OCI-LY7 (cell line): Measurements from ENCODE around the gene FBXO42. TPM values are rescaled to one million over a fixed set of nuclear protein-coding genes. Genes with fewer than 3 reads are reported as not detected.

Experiments
- BruUV-seq: library from RNA; stranded (reverse); fragments of 400-500 nt; replicated peaks from 2 replicates; lab custom pipeline; 2021; lab: Mats Ljungman, UMichigan
- CTCF ChIA-PET: fragments of 300-600 bp; sonication (Branson Sonifier 250); formaldehyde crosslinking; loops from one replicate; lab custom pipeline; 2022; ENCODE audit warnings: antibody characterized with exemption; ENCODE audit not compliant: unreplicated experiment; lab: Charles Lee
- POLR2A ChIA-PET: fragments of 300-600 bp; sonication (Branson Sonifier 250); formaldehyde crosslinking; loops from one replicate; lab custom pipeline; 2022; ENCODE audit warnings: antibody characterized with exemption; lab: Charles Lee
- DNase-seq: peaks from one replicate; pipeline ENCODE4 v3.0.0-alpha.2; 2015; ENCODE audit warnings: low spot score
- H2AFZ ChIP-seq: fragments of 200-600 bp; sonication (generic), shearing (Covaris generic); 2 replicates; pipeline ENCODE4 v1.6.1; 2014; ENCODE audit warnings: mild to moderate bottlenecking, antibody characterized with exemption, low read length, moderate library complexity
- H3K27ac ChIP-seq: fragments of 200-600 bp; sonication (generic); 2 replicates; pipeline ENCODE4 v1.5.1; 2014; ENCODE audit warnings: mixed run types, low read depth, mild to moderate bottlenecking, moderate library complexity, low read length, inconsistent platforms; ENCODE audit not compliant: poor library complexity, severe bottlenecking
- H3K36me3 ChIP-seq: fragments of 200-600 bp; sonication (generic); 2 replicates; pipeline ENCODE4 v1.6.1; 2014; ENCODE audit warnings: mild to moderate bottlenecking, antibody characterized with exemption, low read length, moderate library complexity, mixed read lengths; ENCODE audit not compliant: insufficient read depth
- H3K4me1 ChIP-seq: fragments of 200-600 bp; sonication (generic); 2 replicates; pipeline ENCODE4 v1.5.1; 2014; ENCODE audit warnings: mild to moderate bottlenecking, low read length; ENCODE audit not compliant: insufficient read depth, poor library complexity, severe bottlenecking
- H3K4me2 ChIP-seq: fragments of 200-600 bp; sonication (generic); 2 replicates; pipeline ENCODE4 v1.6.1; 2014; ENCODE audit warnings: mild to moderate bottlenecking, low read length
- H3K4me3 ChIP-seq: fragments of 200-600 bp; sonication (generic); 2 replicates; pipeline ENCODE4 v1.5.1; 2014; ENCODE audit warnings: mild to moderate bottlenecking, low read depth, low read length; ENCODE audit not compliant: poor library complexity, severe bottlenecking
- H3K79me2 ChIP-seq: fragments of 200-600 bp; sonication (generic); 2 replicates; pipeline ENCODE4 v1.6.1; 2016; ENCODE audit warnings: low read depth, mild to moderate bottlenecking, low read length, moderate library complexity, mixed read lengths; ENCODE audit not compliant: insufficient read depth
- H3K9me2 ChIP-seq: fragments of 200-600 bp; sonication (generic); 2 replicates; pipeline ENCODE4 v1.6.1; 2016; ENCODE audit warnings: mild to moderate bottlenecking, low read length, mixed read lengths; ENCODE audit not compliant: insufficient read depth
- H3K9me3 ChIP-seq: fragments of 200-600 bp; sonication (generic); 2 replicates; pipeline ENCODE4 v1.6.1; 2014; ENCODE audit warnings: mild to moderate bottlenecking, mixed run types, low read length, mixed read lengths
- H4K20me1 ChIP-seq: fragments of 200-600 bp; sonication (generic); 2 replicates; pipeline ENCODE4 v1.6.1; 2014; ENCODE audit warnings: mild to moderate bottlenecking, antibody characterized with exemption, low read length, moderate library complexity, mixed read lengths; ENCODE audit not compliant: insufficient read depth
- EZH2phosphoT487 ChIP-seq: fragments of 200-600 bp; sonication (generic); IDR thresholded peaks from 2 replicates; pipeline ENCODE4 v1.6.1; 2018; ENCODE audit warnings: low read depth, borderline replicate concordance, mild to moderate bottlenecking, mixed run types, antibody characterized with exemption, low read length, moderate library complexity, mixed read lengths
- intact Hi-C: fragments of 100-400 bp; cut with micrococcal nuclease; formaldehyde crosslinking; loops from one replicate; pipeline ENCODE4 v1.10.0; 2022; ENCODE audit not compliant: unreplicated experiment
- total RNA-seq, 2 experiments: library from RNA; depleted of rRNA in 1 of 2; stranded (reverse); fragments of >200 nt in 1 of 2; shearing (Covaris generic) in 1 of 2; gene quantifications; 2 replicates each; pipeline ENCODE4 v1.2.3, GENCODE V29; 2014 to 2022
- TF ChIP-seq, protein P1 (sequence below): fragments of 200-600 bp; sonication (generic); conservative IDR thresholded peaks from 2 replicates; pipeline ENCODE4 v1.5.1; 2014; ENCODE audit warnings: mild to moderate bottlenecking, antibody characterized with exemption, low read length, moderate library complexity, mixed read lengths

Gene FBXO42
- total RNA-seq, 2 experiments from 2014 or later, result 20.0 to 22.9 TPM

DNA sequence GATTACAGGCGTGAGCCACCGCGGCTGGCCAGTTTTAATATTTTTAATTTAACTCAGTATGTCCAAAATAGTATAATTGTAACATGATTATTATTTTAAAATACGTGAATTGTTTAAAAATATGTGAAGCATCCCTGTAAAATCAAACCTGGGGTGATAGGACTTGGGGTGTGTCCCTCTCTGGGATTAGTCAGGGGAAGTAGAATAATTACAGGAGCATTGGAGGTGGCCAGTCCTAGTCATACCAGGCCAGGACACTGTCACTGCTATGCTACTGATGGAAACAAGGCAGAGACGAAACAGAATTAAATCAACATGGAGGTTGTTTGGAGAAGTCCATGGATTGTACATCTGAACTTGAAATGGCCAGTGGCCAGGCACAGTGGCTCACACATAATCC is 31.6 kb upstream of the FBXO42 start:
- CTCF ChIA-PET, result no interaction called here
- Histone ChIP-seq H3K4me1 (peaks cover 16% of the 10 kb centered on the region), H3K79me2 (peaks cover 100% of the 10 kb centered on the region), H3K36me3 (peaks cover 50% of the 10 kb centered on the region), H3K4me2 (no peak overlapping the region), H3K27ac (no peak overlapping the region), H3K9me2 (no peaks in the 10 kb centered on the region), H4K20me1 (peaks cover 16% of the 10 kb centered on the region; the same call in 1 of the 2 replicates), H3K9me3 (no peaks in the 10 kb centered on the region), H2AFZ (no peak overlapping the region), H3K4me3 (no peak overlapping the region)
- no TSS peak for BruUV-seq
- no peak for DNase-seq
- no peak for TF ChIP-seq EZH2phosphoT487
- TF ChIP-seq, protein P1, sequence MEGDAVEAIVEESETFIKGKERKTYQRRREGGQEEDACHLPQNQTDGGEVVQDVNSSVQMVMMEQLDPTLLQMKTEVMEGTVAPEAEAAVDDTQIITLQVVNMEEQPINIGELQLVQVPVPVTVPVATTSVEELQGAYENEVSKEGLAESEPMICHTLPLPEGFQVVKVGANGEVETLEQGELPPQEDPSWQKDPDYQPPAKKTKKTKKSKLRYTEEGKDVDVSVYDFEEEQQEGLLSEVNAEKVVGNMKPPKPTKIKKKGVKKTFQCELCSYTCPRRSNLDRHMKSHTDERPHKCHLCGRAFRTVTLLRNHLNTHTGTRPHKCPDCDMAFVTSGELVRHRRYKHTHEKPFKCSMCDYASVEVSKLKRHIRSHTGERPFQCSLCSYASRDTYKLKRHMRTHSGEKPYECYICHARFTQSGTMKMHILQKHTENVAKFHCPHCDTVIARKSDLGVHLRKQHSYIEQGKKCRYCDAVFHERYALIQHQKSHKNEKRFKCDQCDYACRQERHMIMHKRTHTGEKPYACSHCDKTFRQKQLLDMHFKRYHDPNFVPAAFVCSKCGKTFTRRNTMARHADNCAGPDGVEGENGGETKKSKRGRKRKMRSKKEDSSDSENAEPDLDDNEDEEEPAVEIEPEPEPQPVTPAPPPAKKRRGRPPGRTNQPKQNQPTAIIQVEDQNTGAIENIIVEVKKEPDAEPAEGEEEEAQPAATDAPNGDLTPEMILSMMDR, result no peak
- intact Hi-C loops, result no loop called here
- POLR2A ChIA-PET, result interaction anchor here (0.6 kb wide), 1 partner anchor 27 kb away, joined by 3 read pairs; no protein-coding TSS in a partner anchor

DNA sequence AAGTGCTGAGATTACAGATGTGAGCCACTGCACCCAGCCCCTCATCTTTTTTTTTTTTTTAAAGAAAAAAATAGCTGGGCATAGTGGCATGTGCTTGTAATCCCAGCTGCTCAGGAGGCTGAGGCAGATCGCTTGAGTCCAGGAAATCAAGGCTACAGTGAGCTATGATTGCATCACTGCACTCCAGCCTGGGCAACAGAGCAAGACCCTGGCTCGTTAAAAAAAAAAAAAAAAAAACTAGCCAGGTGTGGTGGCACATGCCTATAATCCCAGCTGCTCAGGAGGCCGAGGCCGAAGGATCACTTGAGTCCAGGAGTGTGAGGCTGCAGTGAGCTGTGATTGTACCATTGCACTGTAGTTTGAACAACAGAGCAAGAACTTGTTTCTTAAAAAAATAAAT is 28.6 kb upstream of the FBXO42 start:
- no peak for DNase-seq
- CTCF ChIA-PET, result interaction anchor here (0.6 kb wide), 2 partner anchors 192 to 243 kb away, joined by 3 read pairs; no protein-coding TSS in a partner anchor
- no peak overlapping the region for H3K4me2 ChIP-seq
- TF ChIP-seq, protein P1, result no peak
- no peak for TF ChIP-seq EZH2phosphoT487
- POLR2A ChIA-PET, result interaction anchor here (0.6 to 1.2 kb wide), 4 partner anchors 12 to 325 kb away, joined by 3 read pairs; no protein-coding TSS in a partner anchor
- H3K4me3 ChIP-seq, result no peak overlapping the region
- no peaks in the 10 kb centered on the region for H3K9me2 ChIP-seq
- H3K9me3 ChIP-seq, result no peaks in the 10 kb centered on the region
- peaks cover 100% of the 10 kb centered on the region for H3K79me2 ChIP-seq
- BruUV-seq, result no TSS peak
- H4K20me1 ChIP-seq, result peaks cover 24% of the 10 kb centered on the region
- intact Hi-C loops, result no loop called here
- peaks cover 3% of the 10 kb centered on the region for H3K4me1 ChIP-seq
- H2AFZ ChIP-seq, result no peak overlapping the region
- H3K27ac ChIP-seq, result no peak overlapping the region
- peaks cover 53% of the 10 kb centered on the region for H3K36me3 ChIP-seq

DNA sequence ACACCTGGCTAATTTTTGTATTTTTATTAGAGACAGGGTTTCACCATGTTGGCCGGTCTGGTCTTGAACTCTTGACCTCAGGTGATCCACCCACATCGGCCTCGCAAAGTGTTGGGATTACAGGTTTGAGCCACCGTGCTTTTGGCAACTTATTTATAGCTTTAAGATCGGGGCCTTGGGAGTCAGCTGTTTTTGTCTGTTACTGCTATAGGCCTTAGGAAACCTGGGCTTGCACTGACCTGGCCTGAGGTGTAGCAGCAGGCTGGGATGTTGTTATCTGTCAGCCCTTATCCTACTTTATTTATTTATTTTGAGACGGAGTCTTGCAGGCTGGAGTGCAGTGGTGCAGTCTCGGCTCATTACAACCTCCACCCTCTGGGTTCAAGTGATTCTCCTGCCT is 26.2 kb upstream of the FBXO42 start:
- TF ChIP-seq, protein P1, result no peak
- Histone ChIP-seq H3K9me2 (no peaks in the 10 kb centered on the region), H3K27ac (no peak overlapping the region), H4K20me1 (peaks cover 27% of the 10 kb centered on the region), H3K79me2 (peaks cover 100% of the 10 kb centered on the region), H2AFZ (no peak overlapping the region), H3K4me3 (no peak overlapping the region), H3K4me2 (no peak overlapping the region), H3K36me3 (peaks cover 61% of the 10 kb centered on the region), H3K4me1 (peaks cover 3% of the 10 kb centered on the region), H3K9me3 (no peaks in the 10 kb centered on the region)
- DNase-seq, result no peak
- ChIA-PET POLR2A (no interaction called here), CTCF (no interaction called here)
- BruUV-seq, result no TSS peak
- intact Hi-C loops, result no loop called here
